Gastrocnemius medialis (tissue), 4 donors: ENCODE results near the gene CTBP2. TPM values are rescaled to one million over a fixed set of nuclear protein-coding genes. Genes with fewer than 3 reads are reported as not detected.

Experiments
- ATAC-seq, 2 donors: fragments of 150-250 bp; one replicate each; pipeline ENCODE4 v1.9.1; 2016
- DNase-seq, 2 donors: peaks; one replicate each; pipeline ENCODE4 v3.0.0-alpha.2; 2019
- H3K27ac ChIP-seq, 4 donors: fragments of 200-600 bp; sonication (generic); 1 replicate in 1 of 4; 2 replicates in 3 of 4; pipeline ENCODE4 v1.5.1; 2016 to 2018; ENCODE audit warnings: mild to moderate bottlenecking in 2 of 4, moderate library complexity in 1 of 4
- H3K27me3 ChIP-seq, 3 donors: fragments of 200-600 bp; sonication (generic) in 2 of 3; 1 replicate in 1 of 3; 2 replicates in 2 of 3; pipeline versions ENCODE4 v1.5.1 to v1.6.0; 2016 to 2019; ENCODE audit warnings: mild to moderate bottlenecking in 1 of 3, moderate library complexity in 1 of 3
- H3K36me3 ChIP-seq, 2 donors: fragments of 200-600 bp; sonication (generic) in 1 of 2; one replicate each; pipeline ENCODE4 v1.5.1; 2017 to 2018
- H3K4me1 ChIP-seq, 2 donors: fragments of 200-600 bp; sonication (generic) in 1 of 2; one replicate each; pipeline ENCODE4 v1.5.1; 2016 to 2017; ENCODE audit warnings: mild to moderate bottlenecking in 2 of 2
- H3K4me3 ChIP-seq, 4 donors: fragments of 200-600 bp; sonication (generic) in 3 of 4; 1 replicate in 1 of 4; 2 replicates in 3 of 4; pipeline ENCODE4 v1.5.1; 2016 to 2019; ENCODE audit warnings: mild to moderate bottlenecking in 2 of 4
- H3K9me3 ChIP-seq, 3 donors: fragments of 200-600 bp; sonication (generic) in 2 of 3; 1 replicate in 1 of 3; 2 replicates in 2 of 3; pipeline ENCODE4 v1.5.1; 2016 to 2019
- POLR2A ChIP-seq, 2 donors: fragments of 450-650 bp; IDR thresholded peaks; one replicate each; pipeline ENCODE4 v1.6.1; 2017; ENCODE audit warnings: antibody characterized with exemption in 2 of 2, mild to moderate bottlenecking in 2 of 2, moderate library complexity in 2 of 2
- in situ Hi-C, 4 donors: fragments of 200-750 bp; cut with MboI; loops; one replicate each; pipeline versions ENCODE4 v1.15.0 to v1.8.0; 2017; ENCODE audit warnings: low sequenced_read_pairs in 4 of 4
- intact Hi-C: fragments of 100-400 bp; cut with DNase I; formaldehyde crosslinking; loops from one replicate; pipeline ENCODE4 v1.15.1; 2023; ENCODE audit warnings: low total_unique reads
- total RNA-seq, 4 donors: library from RNA; depleted of rRNA; stranded (reverse); fragments of >200 nt; gene quantifications; one replicate each; pipeline versions ENCODE4 v1.1.0 to v1.2.3, GENCODE V29; 2016
- TF ChIP-seq, protein P1 (sequence below), 5 experiments: fragments of 450-650 bp in 3 of 5; fragments of 200-600 bp in 2 of 5; sonication (generic) in 2 of 5; IDR thresholded peaks in 4 of 5; conservative IDR thresholded peaks in 1 of 5; 1 replicate in 4 of 5; 2 replicates in 1 of 5; pipeline ENCODE4 v1.5.1; 2016 to 2019; ENCODE audit warnings: antibody characterized with exemption in 5 of 5, mild to moderate bottlenecking in 3 of 5, moderate library complexity in 3 of 5

Gene CTBP2
- total RNA-seq, 4 donors from 2014 or later = 13.9 to 36.7 (median 21.1) TPM

DNA sequence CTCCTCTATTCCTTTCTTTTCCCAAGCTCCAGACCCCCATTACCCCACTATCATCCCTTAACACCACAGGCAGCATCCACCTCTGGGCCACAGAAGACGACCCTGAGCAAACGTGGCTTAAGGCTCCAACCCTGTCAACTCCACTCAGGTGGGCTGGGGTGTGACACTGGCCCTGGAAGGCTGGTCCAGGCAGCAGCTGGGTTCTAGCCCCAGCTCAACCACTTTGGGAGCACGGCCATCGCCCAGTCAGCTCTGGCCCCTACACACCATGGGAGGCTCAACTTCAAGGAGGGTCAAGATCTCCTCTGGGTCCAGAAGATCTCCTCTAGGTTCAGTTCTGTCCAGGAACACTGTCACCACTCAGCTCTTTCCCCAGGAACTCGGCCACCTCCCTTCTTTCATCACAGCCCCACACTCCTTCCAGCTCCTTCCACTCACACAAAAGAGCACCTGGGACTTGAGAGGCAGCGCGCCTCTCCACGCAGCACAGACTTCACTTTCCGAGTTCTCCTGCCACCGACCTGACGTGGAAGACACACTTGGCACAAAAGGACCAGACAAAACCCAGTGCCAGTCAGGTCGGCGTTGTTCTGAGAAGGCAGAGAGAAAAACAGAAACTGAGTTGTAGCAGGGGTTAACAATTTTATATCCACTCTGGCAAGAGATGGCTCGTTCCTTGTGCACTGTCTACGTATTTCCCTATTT, 84.1 kb downstream of the CTBP2 start:
- TF ChIP-seq, protein P1, sequence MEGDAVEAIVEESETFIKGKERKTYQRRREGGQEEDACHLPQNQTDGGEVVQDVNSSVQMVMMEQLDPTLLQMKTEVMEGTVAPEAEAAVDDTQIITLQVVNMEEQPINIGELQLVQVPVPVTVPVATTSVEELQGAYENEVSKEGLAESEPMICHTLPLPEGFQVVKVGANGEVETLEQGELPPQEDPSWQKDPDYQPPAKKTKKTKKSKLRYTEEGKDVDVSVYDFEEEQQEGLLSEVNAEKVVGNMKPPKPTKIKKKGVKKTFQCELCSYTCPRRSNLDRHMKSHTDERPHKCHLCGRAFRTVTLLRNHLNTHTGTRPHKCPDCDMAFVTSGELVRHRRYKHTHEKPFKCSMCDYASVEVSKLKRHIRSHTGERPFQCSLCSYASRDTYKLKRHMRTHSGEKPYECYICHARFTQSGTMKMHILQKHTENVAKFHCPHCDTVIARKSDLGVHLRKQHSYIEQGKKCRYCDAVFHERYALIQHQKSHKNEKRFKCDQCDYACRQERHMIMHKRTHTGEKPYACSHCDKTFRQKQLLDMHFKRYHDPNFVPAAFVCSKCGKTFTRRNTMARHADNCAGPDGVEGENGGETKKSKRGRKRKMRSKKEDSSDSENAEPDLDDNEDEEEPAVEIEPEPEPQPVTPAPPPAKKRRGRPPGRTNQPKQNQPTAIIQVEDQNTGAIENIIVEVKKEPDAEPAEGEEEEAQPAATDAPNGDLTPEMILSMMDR (IDR thresholded peaks at IDR 0.05 in 4 of 5, conservative IDR thresholded peaks at IDR 0.05 in 1 of 5) = no peak
- no peak for TF ChIP-seq POLR2A (IDR thresholded peaks at IDR 0.05)
- in situ Hi-C loops = no loop called here
- intact Hi-C loops = no loop called here
- Histone ChIP-seq H3K9me3 (no peaks in the 10 kb centered on the region), H3K4me3 (no peak overlapping the region), H3K27ac (peak overlapping the region; percentile 58 to 91 (median 76)), H3K4me1 (peaks cover 56 to 58% of the 10 kb centered on the region in 2 donors), H3K27me3 (no peaks in the 10 kb centered on the region), H3K36me3 (no peaks in the 10 kb centered on the region)
- DNase-seq (peak in 1 of 2 donors; percentile 12), ATAC-seq (no peak)

DNA sequence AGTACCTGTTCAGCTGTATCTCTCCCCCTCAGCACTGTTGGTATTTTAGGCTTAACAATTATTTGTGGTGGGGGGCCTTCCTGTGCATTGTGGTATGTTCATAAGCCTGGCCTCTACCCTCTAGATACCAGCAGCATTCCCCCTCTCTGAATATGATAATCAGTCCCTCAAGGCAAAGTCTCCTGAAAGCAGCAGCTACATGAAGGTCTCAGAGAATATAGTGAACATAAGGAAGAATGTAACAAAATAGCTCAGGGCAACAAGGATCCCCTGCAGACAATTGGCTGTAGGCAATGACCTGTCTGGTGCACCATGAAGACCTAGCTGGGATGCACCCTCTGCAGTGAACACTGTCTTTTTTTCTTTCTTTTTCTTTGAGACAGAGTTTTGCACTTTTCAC, 86.4 kb downstream of the CTBP2 start:
- intact Hi-C loops = no loop called here
- no peak overlapping the region for H3K4me3 ChIP-seq
- no peaks in the 10 kb centered on the region for H3K27me3 ChIP-seq
- peak overlapping the region in 2 of 4 donors; percentile 1 to 39 for H3K27ac ChIP-seq
- in situ Hi-C loops = loop anchor here in 1 of 4 donors (25.0 kb wide), 1 partner anchor 263 kb away; no protein-coding TSS in a partner anchor
- no peak for DNase-seq
- TF ChIP-seq, protein P1 (IDR thresholded peaks at IDR 0.05 in 4 of 5, conservative IDR thresholded peaks at IDR 0.05 in 1 of 5) = no peak
- no peak for TF ChIP-seq POLR2A (IDR thresholded peaks at IDR 0.05)
- H3K4me1 ChIP-seq = peaks cover 37 to 45% of the 10 kb centered on the region in 2 donors
- no peaks in the 10 kb centered on the region for H3K36me3 ChIP-seq
- H3K9me3 ChIP-seq = no peaks in the 10 kb centered on the region
- no peak for ATAC-seq

GRCh38 chr10:125072794-125073193, 87.6 kb downstream of the CTBP2 start:
- Histone ChIP-seq H3K4me1 (peaks cover 39 to 46% of the 10 kb centered on the region in 2 donors), H3K36me3 (no peaks in the 10 kb centered on the region), H3K27ac (peak overlapping the region; percentile 26 to 60 (median 44)), H3K27me3 (no peaks in the 10 kb centered on the region), H3K9me3 (no peaks in the 10 kb centered on the region), H3K4me3 (no peak overlapping the region)
- DNase-seq = no peak
- ATAC-seq = peak in 1 of 2 donors; percentile 28
- in situ Hi-C loops (loop anchor here in 1 of 4 donors (25.0 kb wide), 1 partner anchor 265 kb away; no protein-coding TSS in a partner anchor), intact Hi-C loops (no loop called here)
- TF ChIP-seq POLR2A (IDR thresholded peaks at IDR 0.05) = no peak
- TF ChIP-seq, protein P1 (IDR thresholded peaks at IDR 0.05 in 4 of 5, conservative IDR thresholded peaks at IDR 0.05 in 1 of 5) = no peak

- no peak for DNase-seq
- no peaks in the 10 kb centered on the region for H3K36me3 ChIP-seq
- TF ChIP-seq POLR2A (IDR thresholded peaks at IDR 0.05) = no peak
- TF ChIP-seq, protein P1 (IDR thresholded peaks at IDR 0.05 in 4 of 5, conservative IDR thresholded peaks at IDR 0.05 in 1 of 5) = no peak
- H3K27ac ChIP-seq = no peak overlapping the region
- H3K4me1 ChIP-seq = peaks cover 37 to 58% of the 10 kb centered on the region in 2 donors
- H3K4me3 ChIP-seq = no peak overlapping the region
- no peak for ATAC-seq
- no peaks in the 10 kb centered on the region for H3K27me3 ChIP-seq
- in situ Hi-C loops (loop anchor here in 1 of 4 donors (25.0 kb wide), 1 partner anchor 266 kb away; no protein-coding TSS in a partner anchor), intact Hi-C loops (no loop called here)
- no peaks in the 10 kb centered on the region for H3K9me3 ChIP-seq
Observed at GRCh38 chr10:125071008-125071407, 89.4 kb downstream of the CTBP2 start.
